Mucosa of rectum (tissue), 2 donors: ENCODE data around the gene PRSS53.

Source experiments
- H3K27ac ChIP-seq, 2 donors: one replicate each; pipeline ENCODE4 v1.7.0; 2013; ENCODE audit warnings: inconsistent platforms in 2 of 2, low read depth in 2 of 2, low read length in 2 of 2
- H3K27me3 ChIP-seq, 2 donors: one replicate each; pipeline ENCODE4 v1.7.0; 2013; ENCODE audit warnings: low read length in 2 of 2; ENCODE audit not compliant: control insufficient read depth in 2 of 2, insufficient read depth in 2 of 2
- H3K36me3 ChIP-seq, 2 donors: one replicate each; pipeline ENCODE4 v1.7.0; 2013; ENCODE audit warnings: low read length in 2 of 2; ENCODE audit not compliant: control insufficient read depth in 2 of 2, insufficient read depth in 2 of 2
- H3K4me1 ChIP-seq, 2 donors: one replicate each; pipeline ENCODE4 v1.7.0; 2013; ENCODE audit warnings: low read length in 2 of 2, mild to moderate bottlenecking in 1 of 2; ENCODE audit not compliant: control insufficient read depth in 2 of 2, insufficient read depth in 2 of 2
- H3K4me3 ChIP-seq, 2 donors: one replicate each; pipeline ENCODE4 v1.7.0; 2013; ENCODE audit warnings: low read length in 2 of 2
- H3K9ac ChIP-seq, 2 donors: one replicate each; pipeline ENCODE4 v1.7.0; 2013; ENCODE audit warnings: low read length in 2 of 2, low read depth in 1 of 2, mild to moderate bottlenecking in 1 of 2
- H3K9me3 ChIP-seq, 2 donors: one replicate each; pipeline ENCODE4 v1.7.0; 2013; ENCODE audit warnings: low read length in 2 of 2; ENCODE audit not compliant: control insufficient read depth in 2 of 2
- donor health status: healthy.
- donor health status: Normal muscosa, but diverticular disease.

Gene PRSS53

DNA sequence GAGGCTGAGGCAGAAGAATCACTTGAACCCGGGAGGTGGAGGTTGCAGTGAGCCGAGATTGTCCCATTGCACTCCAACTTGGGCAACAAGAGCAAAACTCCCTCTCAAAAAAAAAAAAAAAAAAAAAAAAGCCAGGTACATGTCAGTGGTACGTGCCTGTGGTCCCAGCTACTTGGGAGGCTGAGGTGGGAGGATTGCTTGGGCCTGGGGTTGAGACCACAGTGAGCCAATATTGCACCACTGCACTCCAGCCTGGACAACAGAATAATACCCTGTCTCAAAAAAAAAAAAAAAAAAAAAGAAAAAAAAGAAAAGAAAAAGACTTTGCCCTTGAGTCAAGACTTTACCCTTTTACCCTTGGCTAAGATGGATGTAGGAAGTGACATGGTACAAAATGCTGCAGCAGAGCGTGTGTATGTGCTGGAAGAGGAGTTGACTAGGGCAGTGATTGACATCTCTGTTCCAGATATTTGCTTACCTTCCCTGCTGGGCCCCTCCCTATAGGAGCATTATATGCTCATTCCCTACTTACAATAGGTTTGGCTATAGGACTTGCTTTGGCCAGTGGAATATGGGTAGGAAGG lies 44.8 kb downstream of the PRSS53 start:
- H3K4me3 ChIP-seq: no peak overlapping the region

DNA sequence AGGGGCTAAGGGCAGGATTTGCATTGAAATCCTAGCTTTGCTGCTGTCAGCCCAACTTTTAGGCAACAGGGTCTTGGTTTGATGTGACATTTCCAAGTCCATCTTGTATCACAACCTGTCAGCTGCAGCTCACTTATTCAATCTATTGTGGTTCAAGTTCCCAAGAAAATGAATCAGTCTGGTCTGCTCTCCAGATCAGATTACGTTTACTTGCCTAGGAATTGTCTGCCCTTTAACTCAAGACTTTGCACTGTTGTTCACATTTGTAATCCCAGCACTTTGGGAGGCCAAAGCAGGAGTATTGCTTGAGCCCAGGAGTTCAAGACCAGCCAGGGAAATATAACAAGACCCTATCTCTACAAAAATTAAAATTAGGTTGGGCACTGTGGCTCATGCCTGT lies 45.4 kb downstream of the PRSS53 start:
- Histone ChIP-seq H3K27me3 (no peaks in the 10 kb centered on the region), H3K9ac (no peak overlapping the region), H3K9me3 (no peaks in the 10 kb centered on the region), H3K36me3 (peaks cover 20 to 21% of the 10 kb centered on the region in 2 donors), H3K4me3 (no peak overlapping the region), H3K27ac (no peak overlapping the region), H3K4me1 (no peaks in the 10 kb centered on the region)

More for the DNA sequence above, 44.8 kb downstream of the PRSS53 start:
- peaks cover 14 to 15% of the 10 kb centered on the region in 2 donors for H3K36me3 ChIP-seq
- no peak overlapping the region for H3K9ac ChIP-seq
- no peaks in the 10 kb centered on the region for H3K4me1 ChIP-seq
- no peak overlapping the region for H3K27ac ChIP-seq
- H3K9me3 ChIP-seq: no peaks in the 10 kb centered on the region
- no peaks in the 10 kb centered on the region for H3K27me3 ChIP-seq

DNA sequence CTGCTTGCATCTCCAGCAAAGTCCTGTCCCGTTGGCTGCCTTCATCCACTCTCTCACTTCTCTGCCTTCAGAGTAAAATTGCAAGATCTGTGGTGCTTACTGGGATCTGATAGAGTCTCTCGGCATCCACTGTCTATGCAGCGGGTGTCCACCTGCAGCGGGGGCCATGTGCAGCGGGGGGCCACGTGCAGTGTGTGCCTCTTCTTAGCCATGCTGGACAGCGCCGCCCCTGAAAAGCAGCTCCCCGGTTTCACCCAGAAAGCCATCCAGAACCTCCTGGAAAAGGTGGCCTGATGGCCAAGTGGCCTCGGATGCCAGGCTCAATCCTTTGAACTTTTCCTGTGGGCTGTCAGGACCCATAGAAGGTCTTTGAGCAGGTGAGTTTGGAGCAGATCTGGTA lies 45.9 kb downstream of the PRSS53 start:
- no peaks in the 10 kb centered on the region for H3K4me1 ChIP-seq
- H3K4me3 ChIP-seq: no peak overlapping the region
- H3K36me3 ChIP-seq: peaks cover 25 to 26% of the 10 kb centered on the region in 2 donors
- no peak overlapping the region for H3K9ac ChIP-seq
- no peaks in the 10 kb centered on the region for H3K9me3 ChIP-seq
- H3K27me3 ChIP-seq: no peaks in the 10 kb centered on the region
- H3K27ac ChIP-seq: no peak overlapping the region

DNA sequence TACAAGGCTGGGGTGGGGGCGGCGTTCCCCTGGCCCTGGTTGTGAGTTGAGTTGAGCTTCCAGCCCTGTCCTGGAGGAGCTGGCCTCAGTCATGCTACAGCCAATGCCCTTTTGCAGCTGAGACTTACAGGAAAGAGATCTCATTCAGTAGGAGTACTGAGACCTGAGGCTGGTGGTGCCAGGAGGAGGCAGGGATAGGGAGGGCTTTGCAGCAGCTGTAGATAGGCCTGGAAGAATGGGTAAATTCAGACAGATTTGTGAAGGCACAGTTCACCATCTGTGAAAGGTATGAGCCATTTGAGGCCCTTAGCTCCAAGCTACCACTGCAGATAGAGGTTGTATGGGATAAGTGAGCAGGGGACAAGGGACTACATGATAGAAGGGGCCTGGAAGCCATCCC lies 49.8 kb downstream of the PRSS53 start:
- Histone ChIP-seq H3K4me3 (no peak overlapping the region), H3K4me1 (peaks cover 5 to 11% of the 10 kb centered on the region in 2 donors), H3K9me3 (no peaks in the 10 kb centered on the region), H3K27me3 (no peaks in the 10 kb centered on the region), H3K27ac (no peak overlapping the region), H3K9ac (no peak overlapping the region), H3K36me3 (peaks cover 34 to 49% of the 10 kb centered on the region in 2 donors)

DNA sequence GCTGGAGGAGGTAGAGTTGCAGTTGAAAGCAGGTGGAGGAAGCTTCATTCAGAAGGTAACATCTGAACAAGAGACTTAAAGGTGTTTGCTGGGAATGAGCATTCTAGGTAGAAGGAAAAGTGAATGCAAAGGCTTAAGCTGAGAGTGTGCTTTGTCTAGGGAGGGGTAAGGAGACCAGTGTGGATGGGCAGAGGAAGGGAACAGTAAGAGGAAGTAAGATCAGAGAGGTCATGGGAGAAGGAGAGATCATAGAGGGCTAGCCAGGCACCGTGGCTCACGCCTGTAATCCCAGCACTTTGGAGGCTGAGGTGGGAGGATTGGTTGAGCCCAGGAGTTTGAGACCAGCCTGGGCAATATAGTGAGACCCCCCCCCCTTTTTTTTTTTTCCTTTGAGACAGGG lies 52.1 kb downstream of the PRSS53 start:
- Histone ChIP-seq H3K4me1 (peaks cover 12 to 18% of the 10 kb centered on the region in 2 donors), H3K27me3 (no peaks in the 10 kb centered on the region), H3K27ac (no peak overlapping the region), H3K4me3 (no peak overlapping the region), H3K9ac (no peak overlapping the region), H3K36me3 (peaks cover 30 to 49% of the 10 kb centered on the region in 2 donors), H3K9me3 (no peaks in the 10 kb centered on the region)

DNA sequence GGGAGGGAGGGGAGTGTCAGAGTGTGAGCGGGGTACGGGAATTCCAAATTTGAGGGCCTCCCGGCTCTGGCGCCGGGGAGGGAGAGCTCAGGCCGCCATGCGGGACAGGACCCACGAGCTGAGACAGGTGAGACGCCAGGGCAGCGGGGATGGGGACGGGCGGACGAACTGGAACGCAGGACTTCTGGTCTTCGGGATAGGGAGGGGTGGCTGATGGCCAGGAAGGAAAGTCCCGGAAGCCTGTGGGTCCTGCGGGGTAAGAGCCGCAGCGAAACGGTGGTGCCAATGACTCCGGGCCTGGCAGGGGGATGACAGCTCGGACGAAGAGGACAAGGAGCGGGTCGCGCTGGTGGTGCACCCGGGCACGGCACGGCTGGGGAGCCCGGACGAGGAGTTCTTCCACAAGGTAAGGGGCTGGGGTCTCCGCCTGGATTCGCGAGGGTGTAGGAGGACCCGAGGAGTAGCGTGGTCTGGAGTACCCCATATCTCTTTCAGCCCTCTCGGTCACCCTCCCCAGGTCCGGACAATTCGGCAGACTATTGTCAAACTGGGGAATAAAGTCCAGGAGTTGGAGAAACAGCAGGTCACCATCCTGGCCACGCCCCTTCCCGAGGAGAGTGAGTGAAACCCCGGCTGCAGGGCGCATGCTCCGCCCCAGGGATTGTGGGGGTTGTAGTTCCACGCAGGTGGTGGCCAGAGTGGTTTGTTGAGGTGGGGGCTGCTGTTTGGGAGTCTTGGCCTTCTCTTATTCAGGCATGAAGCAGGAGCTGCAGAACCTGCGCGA lies 54.8 kb downstream of the PRSS53 start:
- Histone ChIP-seq H3K27me3 (no peaks in the 10 kb centered on the region), H3K4me1 (peaks cover 12 to 18% of the 10 kb centered on the region in 2 donors), H3K27ac (peak overlapping the region; percentile 93 to 95), H3K4me3 (peak overlapping the region; percentile 98 to 99), H3K9me3 (no peaks in the 10 kb centered on the region), H3K36me3 (peaks cover 19 to 33% of the 10 kb centered on the region in 2 donors), H3K9ac (peak overlapping the region; percentile 89 to 93)
